Transverse colon (tissue), 4 donors: ENCODE results near the gene POLR3F. TPM values are rescaled to one million over a fixed set of nuclear protein-coding genes. Genes with fewer than 3 reads are reported as not detected.
"Not testable (repeated sequence)": the region's sequence is repeated elsewhere in the genome, so short reads cannot be mapped to it uniquely, and the experiment has no call there.

ENCODE experiments used
- DNase-seq: peaks from one replicate; pipeline ENCODE4 v3.0.0-alpha.2; 2019
- H3K27ac ChIP-seq, 4 donors: fragments of 200-600 bp; sonication (generic); 2 replicates each; pipeline ENCODE4 v1.5.1; 2016 to 2018; ENCODE audit warnings: inconsistent platforms in 4 of 4
- H3K27me3 ChIP-seq: fragments of 200-600 bp; sonication (generic); 2 replicates; pipeline ENCODE4 v1.5.1; 2017; ENCODE audit warnings: inconsistent platforms
- H3K36me3 ChIP-seq, 4 donors: fragments of 200-600 bp; sonication (generic); 2 replicates each; pipeline ENCODE4 v1.5.1; 2017 to 2019; ENCODE audit warnings: inconsistent platforms in 4 of 4
- H3K4me1 ChIP-seq, 4 donors: fragments of 200-600 bp; sonication (generic); 2 replicates each; pipeline ENCODE4 v1.5.1; 2017 to 2020; ENCODE audit warnings: inconsistent platforms in 4 of 4
- H3K4me3 ChIP-seq, 4 donors: fragments of 200-600 bp; sonication (generic); 1 replicate in 1 of 4; 2 replicates in 3 of 4; pipeline versions ENCODE4 v1.5.1 to v1.6.1; 2017 to 2019; ENCODE audit warnings: inconsistent platforms in 4 of 4
- H3K9me3 ChIP-seq, 2 donors: fragments of 200-600 bp; sonication (generic); 2 replicates each; pipeline ENCODE4 v1.5.1; 2017 to 2019; ENCODE audit warnings: inconsistent platforms in 2 of 2
- CTCF ChIP-seq, 5 experiments: fragments of 200-600 bp in 3 of 5; fragments of 450-650 bp in 2 of 5; sonication (generic) in 3 of 5; IDR thresholded peaks; 1 replicate in 2 of 5; 2 replicates in 3 of 5; pipeline ENCODE4 v1.5.1; 2016 to 2017; ENCODE audit warnings: antibody characterized with exemption in 5 of 5, inconsistent platforms in 3 of 5, mild to moderate bottlenecking in 2 of 5, moderate library complexity in 1 of 5
- EP300 ChIP-seq: sonication (generic); formaldehyde crosslinking; IDR thresholded peaks from one replicate; pipeline ENCODE4 v1.6.1; 2017; ENCODE audit warnings: antibody characterized with exemption, low read depth
- POLR2A ChIP-seq: fragments of 450-650 bp; IDR thresholded peaks from one replicate; pipeline ENCODE4 v1.6.1; 2016; ENCODE audit warnings: antibody characterized with exemption, mild to moderate bottlenecking, moderate library complexity
- POLR2AphosphoS5 ChIP-seq, 3 donors: sonication (generic); formaldehyde crosslinking; IDR thresholded peaks; one replicate each; pipeline ENCODE4 v1.6.1; 2016; ENCODE audit warnings: antibody characterized with exemption in 3 of 3
- WGBS, 2 donors: methylation state at CpG; one replicate each; pipeline ENCODE4 v1.1.5; 2018; ENCODE audit warnings: low coverage in 1 of 2; 5-methylcytosine and 5-hydroxymethylcytosine counted together
- in situ Hi-C, 4 donors: fragments of 200-750 bp; cut with MboI; loops; one replicate each; pipeline versions ENCODE4 v1.15.0 to v1.15.1; 2017; ENCODE audit warnings: low sequenced_read_pairs in 3 of 4, low pct_ligation_motif_present in 1 of 4, low pct_unique_long_range_greater_than_20kb in 1 of 4
- intact Hi-C: fragments of 100-400 bp; cut with DNase I; formaldehyde crosslinking; loops from one replicate; pipeline ENCODE4 v1.15.1; 2023; ENCODE audit warnings: low total_unique reads
- total RNA-seq, 4 donors: library from RNA; depleted of rRNA; stranded (reverse); fragments of >200 nt; gene quantifications; one replicate each; pipeline ENCODE4 v1.1.0, GENCODE V29; 2016

The POLR3F gene
- total RNA-seq, 4 donors from 2014 or later = 1.9 to 37.2 (median 6.3) TPM

GRCh38 chr20:18515973-18516372, 48.8 kb downstream of the POLR3F start:
- intact Hi-C loops = no loop called here

GRCh38 chr20:18522066-18522465, 54.9 kb downstream of the POLR3F start:
- H3K9me3 ChIP-seq, H3K4me1 ChIP-seq, intact Hi-C loops, DNase-seq, H3K4me3 ChIP-seq, H3K27me3 ChIP-seq, H3K27ac ChIP-seq, in situ Hi-C loops: not testable (repeated sequence)
- WGBS, 2 donors = 82 to 96% methylated on average over 1 to 9 of the region's 9 CpGs
- peaks cover 0 to 31% (median 17%) of the 10 kb centered on the region in 4 donors for H3K36me3 ChIP-seq

More at GRCh38 chr20:18515973-18516372, 48.8 kb downstream of the POLR3F start:
- peaks cover 0 to 51% (median 11%) of the 10 kb centered on the region in 4 donors for H3K36me3 ChIP-seq
- no peak for DNase-seq
- in situ Hi-C loops = no loop called here
- H3K27ac ChIP-seq = no peak overlapping the region
- H3K9me3 ChIP-seq = no peaks in the 10 kb centered on the region
- H3K27me3 ChIP-seq = no peaks in the 10 kb centered on the region
- no peak overlapping the region for H3K4me3 ChIP-seq
- H3K4me1 ChIP-seq = peaks cover 0 to 8% (median 0%) of the 10 kb centered on the region in 4 donors
- TF ChIP-seq POLR2A (no peak), POLR2AphosphoS5 (IDR thresholded peaks at IDR 0.05) (no peak), CTCF (IDR thresholded peaks at IDR 0.05) (no peak), EP300 (no peak)

- DNase-seq = no peak
- WGBS, 2 donors = 67 to 89% methylated on average over 1 to 2 of the region's 2 CpGs
- in situ Hi-C loops (no loop called here), intact Hi-C loops (no loop called here)
- no peaks in the 10 kb centered on the region for H3K4me1 ChIP-seq
- H3K27ac ChIP-seq = no peak overlapping the region
- no peaks in the 10 kb centered on the region for H3K27me3 ChIP-seq
- H3K9me3 ChIP-seq = no peaks in the 10 kb centered on the region
- no peak overlapping the region for H3K4me3 ChIP-seq
- TF ChIP-seq EP300 (no peak), POLR2AphosphoS5 (IDR thresholded peaks at IDR 0.05) (no peak), POLR2A (no peak), CTCF (IDR thresholded peaks at IDR 0.05) (no peak)
- peaks cover 0 to 40% (median 22%) of the 10 kb centered on the region in 4 donors for H3K36me3 ChIP-seq
These were observed 55.9 kb downstream of the POLR3F start for GRCh38 chr20:18523066-18523465.

GRCh38 chr20:18524646-18525045, 57.5 kb downstream of the POLR3F start:
- TF ChIP-seq POLR2A = no peak
- TF ChIP-seq EP300 = no peak
- no peak for TF ChIP-seq POLR2AphosphoS5 (IDR thresholded peaks at IDR 0.05)
- no peak for TF ChIP-seq CTCF (IDR thresholded peaks at IDR 0.05)
- no peaks in the 10 kb centered on the region for H3K9me3 ChIP-seq
- no peak for DNase-seq
- no peaks in the 10 kb centered on the region for H3K27me3 ChIP-seq
- intact Hi-C loops = no loop called here
- 97% methylated on average over 1 of the region's 1 CpG; no CpG with 5 or more reads in 1 of the 2 donors for WGBS, 2 donors
- no peak overlapping the region for H3K27ac ChIP-seq
- H3K36me3 ChIP-seq = peaks cover 0 to 53% (median 22%) of the 10 kb centered on the region in 4 donors
- in situ Hi-C loops = no loop called here
- no peak overlapping the region for H3K4me3 ChIP-seq
- H3K4me1 ChIP-seq = no peaks in the 10 kb centered on the region

GRCh38 chr20:18526761-18527160, 59.6 kb downstream of the POLR3F start:
- in situ Hi-C loops, DNase-seq, H3K27me3 ChIP-seq, intact Hi-C loops, H3K4me3 ChIP-seq, H3K4me1 ChIP-seq, H3K27ac ChIP-seq, H3K9me3 ChIP-seq: not testable (repeated sequence)
- 86 to 100% methylated on average over 4 to 14 of the region's 14 CpGs for WGBS, 2 donors
- peaks cover 0 to 66% (median 28%) of the 10 kb centered on the region in 4 donors for H3K36me3 ChIP-seq
